HG03095 (cell line): ENCODE data around the gene CCDC88C.
A peak's percentile ranks its signal among the peaks of the same experiment; 100 is the strongest.
"Not testable (repeated sequence)": the region's sequence is repeated elsewhere in the genome, so short reads cannot be mapped to it uniquely, and the experiment has no call there.

ENCODE experiments used
- ATAC-seq: cut with Tn5 transposase; IDR thresholded peaks from one replicate; pipeline ENCODE4 v1.9.1; 2021; ENCODE audit warnings: moderate library complexity; ENCODE audit not compliant: unreplicated experiment

Gene CCDC88C

DNA sequence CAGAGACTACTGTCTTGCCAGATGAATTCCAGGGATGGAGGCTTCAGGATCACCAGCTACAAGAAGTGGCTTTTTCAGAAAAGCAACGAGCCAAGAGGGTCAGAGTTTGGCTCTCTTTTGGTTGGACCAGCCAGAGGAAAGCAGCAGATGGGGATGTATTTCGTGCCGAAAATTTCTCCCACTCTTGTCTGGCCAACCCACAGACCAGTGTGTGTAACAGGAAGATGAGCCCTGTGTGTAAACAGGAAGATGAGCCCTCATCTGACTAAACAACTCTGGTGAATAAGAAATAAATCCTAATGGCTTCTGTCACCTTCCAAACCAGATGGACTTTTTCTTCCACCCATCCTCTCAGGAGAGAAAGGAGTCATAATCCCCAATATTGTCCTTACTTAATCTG is 186.2 kb downstream of the CCDC88C start:
- ATAC-seq, result no peak

GRCh38 chr14:91230397-91231035 is 187.1 kb downstream of the CCDC88C start:
- ATAC-seq, result no peak

GRCh38 chr14:91229743-91230200 is 187.8 kb downstream of the CCDC88C start:
- ATAC-seq, result peak; percentile 53

DNA sequence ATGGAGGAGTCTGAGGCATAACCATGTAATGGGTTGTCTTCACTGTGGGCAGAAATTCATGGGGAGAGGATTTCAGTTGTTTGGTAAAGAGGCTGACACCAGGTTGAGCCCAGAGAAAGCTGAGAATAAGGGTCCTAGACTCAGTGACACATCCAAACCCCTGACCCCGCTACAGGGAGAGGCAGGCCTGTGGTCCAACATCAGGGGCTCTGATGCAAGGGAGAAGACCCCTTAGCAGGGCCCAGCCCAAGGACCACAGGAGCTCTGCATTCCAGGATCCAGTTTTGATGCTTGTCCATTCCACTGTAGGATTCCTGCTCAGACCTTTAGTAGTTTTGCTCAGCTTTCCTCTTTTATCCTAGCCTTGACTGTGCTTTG is 188.6 kb downstream of the CCDC88C start:
- no peak for ATAC-seq

DNA sequence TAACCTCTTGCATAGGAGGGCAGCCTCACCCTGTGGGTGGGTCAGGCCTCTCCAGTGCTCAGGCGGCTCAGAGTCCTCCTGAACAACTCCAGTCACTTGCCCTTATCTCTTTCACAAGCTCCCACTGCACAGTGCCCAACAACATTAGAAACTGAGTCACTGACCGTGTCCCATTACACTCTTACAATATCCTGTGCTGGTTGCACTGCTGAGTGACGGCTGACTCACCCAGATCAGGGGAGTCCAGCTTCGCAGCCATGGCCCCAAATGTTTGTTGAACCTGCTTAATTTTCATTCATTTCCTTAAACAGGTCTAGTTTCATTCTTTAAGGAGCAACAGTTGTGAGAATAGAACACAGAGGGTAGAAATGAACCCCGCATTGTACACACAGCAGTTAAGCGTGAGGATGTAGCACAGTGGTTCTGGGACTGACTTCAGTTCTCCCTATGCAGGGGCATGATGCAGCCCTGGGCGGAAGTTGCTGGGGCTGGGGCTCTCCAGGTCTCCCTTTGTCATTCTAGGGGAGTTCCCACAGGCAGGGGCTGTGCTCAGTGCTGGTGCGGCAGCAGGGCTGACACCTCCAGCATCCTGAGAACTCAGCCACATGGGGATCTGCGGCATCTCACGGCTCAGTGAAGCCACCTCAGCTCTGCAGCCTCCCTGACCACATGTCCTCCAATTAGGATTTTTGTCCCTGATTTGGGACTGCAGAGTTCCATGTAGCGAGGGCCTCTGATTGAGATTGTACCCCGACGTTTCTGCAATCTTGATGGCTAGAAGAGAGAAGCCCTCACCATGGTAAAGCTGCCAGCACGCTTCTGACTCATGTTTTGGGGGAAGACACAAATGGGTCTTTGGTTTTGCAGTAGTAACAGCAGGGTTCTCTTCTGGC is 189.3 kb downstream of the CCDC88C start:
- ATAC-seq, result peak; percentile 83

DNA sequence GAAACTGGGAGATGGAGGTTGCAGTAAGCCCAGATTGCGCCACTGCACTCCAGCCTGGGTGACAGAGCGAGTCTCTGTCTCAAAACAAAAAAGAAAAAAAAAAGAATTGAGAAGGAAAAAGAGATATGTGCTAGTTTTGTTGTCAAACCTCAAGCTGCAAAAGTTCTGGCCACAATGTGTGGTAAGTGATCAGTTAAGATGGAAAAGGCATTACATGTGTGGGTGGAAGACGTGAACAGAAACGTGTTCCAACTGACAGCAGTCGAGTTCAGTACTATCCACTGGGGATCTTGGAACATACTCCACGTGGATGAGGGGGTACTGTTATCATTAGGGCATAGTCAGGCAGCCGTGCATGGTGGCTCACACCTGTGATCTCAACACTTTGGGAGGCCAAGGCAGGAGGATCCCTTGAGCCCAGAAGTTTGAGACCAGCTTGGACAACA is 190.4 kb downstream of the CCDC88C start:
- no peak for ATAC-seq

GRCh38 chr14:91226360-91226759 is 191.3 kb downstream of the CCDC88C start:
- not testable (repeated sequence) for ATAC-seq

DNA sequence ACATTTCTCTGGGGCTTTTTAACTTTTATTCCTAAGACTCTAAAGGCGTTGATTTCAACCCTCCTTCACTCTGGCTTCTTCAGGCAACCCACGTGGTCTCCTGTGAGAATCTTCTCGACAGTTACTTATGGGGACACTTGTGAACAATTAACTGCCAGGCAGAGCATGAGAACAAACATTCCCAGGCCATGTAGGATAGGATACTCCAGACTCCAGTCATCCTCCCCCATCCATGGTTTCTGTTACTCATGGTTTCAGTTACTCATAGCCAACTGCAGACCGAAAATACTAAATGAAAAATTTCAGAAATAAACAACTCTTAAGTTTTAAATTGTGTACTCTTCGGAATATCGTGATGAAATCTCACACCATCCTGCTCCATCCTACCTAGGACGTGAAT is 192.6 kb downstream of the CCDC88C start:
- ATAC-seq, result no peak

GRCh38 chr14:91223028-91223783 is 194.4 kb downstream of the CCDC88C start:
- ATAC-seq, result no peak
